Stimulated activated CD4-positive, alpha-beta T cell treated with anti-CD3 and anti-CD28 coated beads, Interleukin-1b, Interleukin-23, amount 100 ng/mL, for 4 hours (primary cell): ENCODE results near the gene SUPT5H.
"Not testable (repeated sequence)": the region's sequence is repeated elsewhere in the genome, so short reads cannot be mapped to it uniquely, and the experiment has no call there.

Experiments
- DNase-seq, 2 donors: peaks; one replicate each; pipeline ENCODE4 v3.0.0-alpha.2; 2020; ENCODE audit warnings: low read depth in 2 of 2

Gene SUPT5H

DNA sequence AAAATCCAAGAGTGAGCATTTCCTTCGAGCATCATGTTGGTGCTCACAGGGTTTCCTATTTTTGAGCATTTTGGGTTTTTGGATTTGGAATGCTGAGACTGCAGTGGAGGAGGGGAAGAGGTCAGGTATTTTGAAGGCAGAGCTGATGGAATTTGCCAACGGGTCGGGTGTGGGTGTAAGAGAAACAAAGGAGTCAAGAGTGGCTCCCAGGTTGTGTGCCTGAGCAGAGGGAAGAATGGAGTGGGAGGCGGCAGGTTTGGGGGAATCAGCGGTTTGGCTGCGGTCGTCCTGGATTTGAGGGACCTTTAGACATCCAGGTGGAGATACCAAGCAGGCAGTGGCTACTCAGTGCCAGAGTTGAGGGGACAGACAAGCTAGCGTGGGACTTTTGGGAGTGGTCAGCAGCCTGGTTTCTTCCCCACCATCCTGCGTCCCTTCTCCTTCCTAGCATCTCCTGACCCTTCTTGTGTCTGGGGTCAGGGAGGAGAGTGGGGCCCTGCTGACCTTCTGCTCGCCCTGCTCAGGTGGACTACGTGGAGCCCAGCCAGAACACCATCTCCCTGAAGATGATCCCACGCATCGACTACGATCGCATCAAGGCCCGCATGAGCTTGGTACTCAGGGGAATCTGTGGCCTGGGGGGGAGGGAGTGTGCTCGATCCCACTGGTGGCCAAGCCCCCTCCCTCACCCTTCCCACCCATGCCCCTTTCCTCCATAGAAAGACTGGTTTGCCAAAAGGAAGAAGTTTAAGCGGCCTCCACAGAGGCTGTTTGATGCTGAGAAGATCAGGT, 20.8 kb downstream of the SUPT5H start:
- no peak for DNase-seq

DNA sequence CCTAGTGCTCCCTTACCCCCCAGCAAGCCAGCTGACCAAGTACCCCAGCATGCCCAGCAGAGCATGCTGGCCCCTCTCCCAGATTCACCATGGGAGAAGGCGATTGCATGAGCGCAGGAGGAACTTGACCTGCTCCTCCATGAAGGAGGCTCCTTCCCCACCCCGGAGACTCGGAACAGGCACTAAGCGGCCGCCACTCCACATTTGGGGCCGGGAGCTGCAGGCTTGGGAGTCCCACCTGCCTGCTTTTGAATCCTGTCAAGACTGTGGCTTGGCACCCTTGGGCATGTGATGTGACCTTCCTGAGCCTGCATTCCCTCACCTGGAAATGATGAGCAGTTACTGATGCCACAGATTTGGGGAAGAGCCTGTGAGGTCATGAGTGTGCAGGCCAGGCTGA, 22.6 kb downstream of the SUPT5H start:
- DNase-seq = no peak

DNA sequence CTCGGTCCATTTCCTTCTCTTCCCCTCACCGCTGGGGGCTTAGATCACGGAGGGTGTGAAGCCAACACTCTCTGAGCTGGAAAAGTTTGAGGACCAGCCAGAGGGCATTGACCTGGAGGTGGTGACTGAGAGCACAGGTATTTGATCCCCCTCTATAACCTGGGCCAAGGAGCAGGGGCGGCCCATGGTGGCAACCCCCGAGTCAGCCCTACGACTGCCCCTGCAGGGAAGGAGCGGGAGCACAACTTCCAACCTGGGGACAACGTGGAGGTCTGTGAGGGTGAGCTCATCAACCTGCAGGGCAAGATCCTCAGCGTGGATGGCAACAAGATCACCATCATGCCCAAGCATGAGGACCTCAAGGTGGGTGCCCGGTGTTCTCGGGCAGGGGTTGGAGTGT, 23.7 kb downstream of the SUPT5H start:
- no peak for DNase-seq

DNA sequence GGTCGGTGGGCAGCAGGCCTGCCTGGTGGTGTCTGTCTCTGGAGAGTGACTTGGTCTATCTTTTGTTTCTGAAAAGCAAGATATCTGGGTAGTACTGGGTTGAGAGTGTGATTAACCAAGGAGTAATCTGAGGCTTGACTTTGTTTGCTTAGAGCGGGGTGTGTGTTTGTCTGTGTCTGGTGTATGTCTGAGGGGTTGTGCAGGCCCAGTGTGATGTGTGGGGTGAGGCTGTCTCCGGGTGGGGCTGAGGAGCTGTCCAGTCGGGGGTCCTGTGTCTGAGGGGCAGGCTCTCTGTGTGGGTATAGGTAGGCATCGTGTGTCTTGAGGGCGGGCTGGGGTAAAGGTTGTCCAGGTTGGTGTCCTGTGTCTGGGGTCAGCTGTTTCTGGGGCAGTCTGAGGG, 24.2 kb downstream of the SUPT5H start:
- DNase-seq = no peak

DNA sequence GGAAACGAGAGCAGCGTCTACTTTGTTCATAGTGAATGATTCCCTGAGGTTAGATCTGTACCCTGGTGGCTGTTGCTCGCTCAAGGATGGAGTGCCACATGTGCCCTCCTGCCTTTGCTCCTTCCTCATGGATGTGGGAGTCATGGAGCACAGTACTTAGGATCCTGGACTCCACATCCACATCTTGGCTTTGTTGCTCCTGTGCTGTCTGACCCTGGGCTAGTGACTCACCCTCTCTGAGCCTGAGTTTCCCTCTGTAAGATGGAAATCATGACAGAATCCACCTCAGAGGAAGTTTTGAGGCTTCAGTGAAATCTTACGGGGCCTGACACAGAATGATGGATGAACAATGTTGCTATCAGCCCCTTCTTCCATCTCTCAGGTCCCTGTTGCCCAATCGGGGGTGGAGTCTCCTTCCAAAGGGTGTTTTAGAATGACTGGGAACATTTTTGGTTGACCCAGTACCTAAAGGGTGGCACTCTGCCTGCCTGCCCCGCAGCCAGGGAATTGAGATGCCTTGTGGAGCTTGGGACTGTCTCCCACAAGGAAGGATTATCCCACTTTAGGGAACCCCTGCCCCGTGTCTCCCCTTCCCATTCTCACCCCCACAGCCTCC, 25.4 kb downstream of the SUPT5H start:
- DNase-seq = no peak

DNA sequence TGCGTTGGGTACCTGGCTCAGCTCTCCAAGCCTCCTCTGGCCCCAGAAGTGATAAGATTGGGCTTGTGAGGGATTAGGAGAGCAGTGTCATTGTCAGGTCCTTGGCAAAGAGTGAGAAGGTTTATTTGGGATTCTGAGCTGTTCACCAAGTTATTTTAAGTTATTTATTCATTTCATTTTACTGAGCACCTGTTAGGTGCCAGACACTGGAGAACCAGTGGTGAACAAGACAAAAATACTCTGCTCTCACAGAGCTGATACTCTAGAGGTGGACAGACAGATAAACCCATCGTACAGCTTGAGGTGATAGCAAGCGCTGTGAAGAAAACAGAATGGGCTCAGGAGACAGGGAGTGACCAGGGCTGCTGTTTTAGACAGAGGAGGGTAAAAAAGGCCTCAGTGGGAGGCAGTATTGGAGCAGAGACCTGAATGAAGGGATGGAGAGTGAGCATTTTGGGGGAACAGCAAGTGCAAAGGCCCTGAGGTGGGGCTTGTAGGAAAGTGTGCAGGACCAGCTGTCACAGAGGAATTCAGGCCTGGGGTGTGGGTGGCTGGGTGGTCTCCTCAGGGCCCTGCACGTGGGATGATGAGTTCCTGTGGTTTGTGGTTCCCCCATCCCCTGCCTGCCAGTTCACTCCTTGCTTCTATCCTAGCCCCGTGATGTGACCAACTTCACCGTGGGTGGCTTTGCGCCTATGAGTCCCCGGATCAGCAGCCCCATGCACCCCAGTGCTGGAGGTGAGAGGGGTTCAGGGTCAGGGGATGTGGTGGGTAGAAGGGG, 26.6 kb downstream of the SUPT5H start:
- no peak for DNase-seq

DNA sequence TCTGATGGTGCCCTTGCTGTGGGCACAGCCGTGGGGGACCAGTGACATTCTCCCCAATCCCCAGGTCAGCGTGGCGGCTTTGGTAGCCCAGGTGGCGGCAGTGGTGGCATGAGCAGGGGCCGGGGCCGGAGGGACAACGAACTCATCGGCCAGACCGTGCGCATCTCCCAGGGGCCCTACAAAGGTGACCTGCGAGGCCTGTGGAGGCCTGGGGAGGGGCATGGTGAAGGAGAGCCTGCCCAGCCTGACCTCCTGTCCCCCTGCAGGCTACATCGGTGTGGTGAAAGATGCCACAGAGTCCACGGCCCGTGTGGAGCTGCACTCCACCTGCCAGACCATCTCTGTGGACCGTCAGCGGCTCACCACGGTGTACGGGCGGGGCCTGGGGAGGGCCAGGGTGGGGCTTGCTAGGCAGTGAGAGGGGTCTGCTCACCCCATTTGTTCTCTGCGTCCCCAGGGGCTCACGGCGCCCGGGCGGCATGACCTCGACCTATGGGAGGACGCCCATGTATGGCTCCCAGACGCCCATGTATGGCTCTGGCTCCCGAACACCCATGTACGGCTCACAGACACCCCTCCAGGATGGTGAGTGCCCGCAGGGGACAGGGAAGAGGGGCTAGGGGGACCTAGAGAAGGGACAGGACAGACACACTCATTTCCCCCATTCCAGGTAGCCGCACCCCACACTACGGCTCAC, 27.5 kb downstream of the SUPT5H start:
- no peak for DNase-seq

DNA sequence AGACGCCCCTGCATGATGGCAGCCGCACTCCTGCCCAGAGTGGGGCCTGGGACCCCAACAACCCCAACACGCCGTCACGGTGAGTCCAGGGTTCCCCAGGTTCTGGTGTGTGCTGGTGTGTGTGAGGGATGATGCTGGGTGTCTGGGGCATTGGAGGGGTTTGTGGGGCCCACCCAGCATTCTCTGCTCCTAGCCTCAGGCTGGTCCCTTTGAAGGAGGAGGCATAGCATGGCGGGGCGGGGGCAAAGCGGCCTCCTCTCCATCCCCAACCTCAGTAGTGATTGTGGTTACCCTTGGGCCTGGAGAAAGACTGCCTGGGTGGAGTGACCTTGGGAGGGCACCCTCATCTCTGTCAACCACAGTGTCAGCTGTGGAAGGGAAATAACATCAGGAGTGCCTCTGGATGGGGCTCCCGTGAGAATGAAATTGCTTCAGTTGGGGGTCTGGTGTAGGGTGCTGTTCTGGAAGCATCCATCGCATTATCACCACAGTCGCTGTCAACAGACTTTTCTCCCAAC, 28.1 kb downstream of the SUPT5H start:
- no peak for DNase-seq

DNA sequence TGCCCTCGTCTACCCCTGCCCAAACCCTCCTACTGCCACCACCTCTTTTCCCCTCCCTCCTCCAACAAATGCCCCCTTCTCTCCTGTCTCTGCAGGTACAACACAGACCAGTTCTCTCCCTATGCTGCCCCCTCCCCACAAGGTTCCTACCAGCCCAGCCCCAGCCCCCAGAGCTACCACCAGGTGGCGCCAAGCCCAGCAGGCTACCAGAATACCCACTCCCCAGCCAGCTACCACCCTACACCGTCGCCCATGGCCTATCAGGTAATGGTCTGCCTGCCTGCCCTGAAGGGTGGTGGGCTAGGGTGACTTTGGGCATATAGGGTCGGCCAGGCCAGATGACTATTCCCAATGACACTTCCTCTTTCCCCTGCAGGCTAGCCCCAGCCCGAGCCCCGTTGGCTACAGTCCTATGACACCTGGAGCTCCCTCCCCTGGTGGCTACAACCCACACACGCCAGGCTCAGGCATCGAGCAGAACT, 28.8 kb downstream of the SUPT5H start:
- DNase-seq = peak; percentile 76 to 77

DNA sequence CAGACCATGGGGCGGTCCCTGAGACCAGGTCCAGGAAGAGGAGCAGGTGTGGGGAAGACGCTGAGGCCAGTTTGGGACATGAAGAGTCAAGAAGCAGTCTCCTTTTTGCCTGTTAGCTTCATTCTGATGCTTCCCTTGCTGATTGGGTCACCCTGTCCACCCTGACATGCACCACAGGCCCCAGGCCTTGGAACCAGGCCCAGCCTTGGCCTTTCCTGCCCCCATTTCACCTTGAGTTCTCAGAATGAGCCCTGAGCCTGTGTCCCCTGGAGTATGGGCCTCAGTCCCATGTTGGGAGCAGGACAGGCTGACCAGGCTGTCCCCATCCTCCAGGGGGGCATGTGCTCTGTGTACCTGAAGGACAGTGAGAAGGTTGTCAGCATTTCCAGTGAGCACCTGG, 30.4 kb downstream of the SUPT5H start:
- DNase-seq = no peak

DNA sequence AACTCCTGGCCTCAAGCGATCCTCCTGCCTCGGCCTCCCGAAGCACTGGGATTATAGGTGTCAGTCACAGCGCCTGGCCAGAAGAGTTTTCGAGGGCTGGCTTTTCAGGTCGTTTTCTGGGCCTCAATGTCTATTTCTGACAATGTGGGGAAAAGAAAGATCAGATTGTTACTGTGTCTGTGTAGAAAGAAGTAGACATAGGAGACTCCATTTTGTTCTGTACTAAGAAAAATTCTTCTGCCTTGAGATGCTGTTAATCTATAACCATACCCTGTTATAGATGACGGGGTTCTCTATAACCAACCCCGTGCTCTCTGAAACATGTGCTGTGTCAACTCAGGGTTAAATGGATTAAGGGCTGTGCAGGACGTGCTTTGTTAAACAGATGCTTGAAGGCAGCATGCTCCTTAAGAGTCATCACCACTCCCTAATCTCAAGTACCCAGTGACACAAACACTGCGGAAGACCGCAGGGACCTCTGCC, 34.0 kb downstream of the SUPT5H start:
- DNase-seq = not testable (repeated sequence)

DNA sequence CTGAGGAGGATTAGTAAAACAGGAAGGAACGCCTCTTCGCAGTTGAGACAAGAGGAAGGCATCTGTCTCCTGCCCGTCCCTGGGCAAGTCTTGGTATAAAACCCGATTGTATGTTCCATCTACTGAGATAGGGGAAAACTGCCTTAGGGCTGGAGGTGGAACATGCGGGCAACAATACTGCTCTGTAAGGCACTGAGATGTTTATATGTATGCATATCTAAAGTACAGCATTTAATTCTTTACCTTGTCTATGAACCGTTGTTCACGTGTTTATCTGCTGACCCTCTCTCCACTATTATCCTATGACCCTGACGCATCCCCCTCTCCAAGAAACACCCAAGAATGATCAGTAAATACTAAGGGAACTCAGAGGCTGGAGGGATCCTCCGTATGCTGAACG, 34.5 kb downstream of the SUPT5H start:
- no peak for DNase-seq

DNA sequence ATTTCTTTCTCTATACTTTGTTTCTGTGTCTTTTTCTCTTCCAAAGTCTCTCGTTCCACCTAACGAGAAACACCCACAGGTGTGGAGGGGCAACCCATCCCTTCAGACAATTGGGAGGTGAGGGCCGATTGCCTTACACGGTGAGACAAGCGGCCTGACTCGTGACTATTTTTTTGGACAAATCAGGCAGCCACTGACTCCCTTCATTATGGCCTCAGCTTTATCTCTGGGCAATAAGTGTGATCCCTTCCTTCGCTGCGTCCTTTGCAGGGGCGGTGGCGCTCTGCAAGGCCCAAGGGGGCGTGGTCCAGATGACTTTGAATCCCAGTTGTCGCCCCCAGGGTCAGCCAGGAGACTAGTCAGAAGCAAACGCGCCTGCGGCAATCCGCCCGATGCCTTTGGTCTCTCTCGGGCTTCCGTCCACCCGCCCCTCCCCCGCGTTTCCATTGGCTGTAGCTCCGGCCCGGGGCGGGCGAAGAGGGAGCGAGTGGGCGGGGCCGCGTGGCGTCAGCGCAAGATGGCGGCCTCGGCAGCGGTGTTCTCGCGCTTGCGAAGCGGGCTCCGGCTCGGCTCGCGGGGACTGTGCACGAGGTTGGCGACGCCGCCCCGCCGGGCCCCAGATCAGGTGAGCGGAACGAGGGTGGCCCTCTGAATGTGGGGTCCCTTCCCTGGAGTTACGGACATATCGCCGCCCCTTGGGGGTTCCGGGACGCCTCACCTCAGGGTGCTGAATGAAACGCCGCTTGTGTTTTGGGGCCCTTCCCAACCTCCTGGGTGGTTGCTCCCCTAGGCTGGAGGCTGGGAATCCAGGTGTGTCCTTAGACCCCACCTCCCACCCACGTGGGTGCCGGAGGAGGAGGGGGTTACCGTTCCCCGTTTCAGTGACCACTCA, 35.2 kb downstream of the SUPT5H start, which contains the start of gene TIMM50:
TIMM50 (plus strand) TSS at position 502 of the 892 bp plus-strand sequence; CDS start at position 518, 16 bp downstream.
- peak; percentile 96 to 99 for DNase-seq

DNA sequence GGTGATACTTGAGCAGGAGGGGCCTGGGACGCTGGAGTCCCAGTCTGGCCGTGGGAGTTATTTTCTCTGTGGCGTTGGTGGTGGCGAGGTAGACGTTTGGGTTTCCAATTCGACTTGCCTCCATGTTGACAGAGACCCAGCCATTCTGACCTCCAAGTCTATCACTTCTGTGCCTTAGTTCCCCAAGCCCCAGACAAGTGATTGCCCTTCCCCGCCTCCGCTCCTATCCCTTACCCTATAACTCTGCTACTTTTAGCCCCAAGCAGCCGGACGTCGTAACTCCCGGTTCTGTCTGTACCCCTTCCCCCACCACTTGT, 35.8 kb downstream of the SUPT5H start:
- no peak for DNase-seq

DNA sequence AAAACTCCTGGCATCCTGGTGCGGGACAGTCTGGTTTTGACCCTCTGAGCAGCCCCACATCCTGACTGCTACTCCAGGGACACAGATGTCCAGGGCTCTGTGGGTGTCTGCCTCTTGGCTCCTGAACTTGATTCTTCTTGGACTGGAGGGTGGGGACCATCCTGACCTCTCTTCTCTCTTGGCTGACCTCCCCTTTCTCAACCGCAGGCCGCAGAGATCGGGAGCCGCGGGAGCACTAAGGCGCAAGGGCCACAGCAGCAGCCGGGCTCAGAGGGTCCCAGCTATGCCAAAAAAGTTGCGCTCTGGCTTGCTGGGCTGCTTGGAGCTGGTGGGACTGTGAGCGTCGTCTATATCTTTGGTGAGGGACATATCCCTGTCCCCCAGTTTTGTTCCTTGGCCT, 36.3 kb downstream of the SUPT5H start:
- no peak for DNase-seq

DNA sequence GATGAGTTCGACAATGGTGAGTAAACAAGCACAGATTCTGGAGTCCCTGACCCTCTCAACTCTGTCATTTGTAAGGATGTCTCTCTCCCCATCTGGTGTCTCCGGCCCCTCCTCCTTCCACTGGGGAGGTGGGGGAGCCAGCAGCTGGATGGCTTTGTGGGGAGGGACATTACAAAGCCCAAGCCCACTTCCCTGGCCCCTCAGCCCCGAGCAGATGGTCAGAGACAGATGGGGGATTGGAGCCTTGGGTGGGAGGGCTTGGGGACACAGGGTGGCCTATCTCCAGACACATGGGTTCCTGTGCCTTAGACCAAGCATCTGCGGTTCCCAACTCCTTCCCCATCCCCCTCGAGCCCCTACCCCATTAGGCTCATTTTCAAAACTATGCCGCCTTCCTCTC, 37.8 kb downstream of the SUPT5H start:
- DNase-seq = no peak

DNA sequence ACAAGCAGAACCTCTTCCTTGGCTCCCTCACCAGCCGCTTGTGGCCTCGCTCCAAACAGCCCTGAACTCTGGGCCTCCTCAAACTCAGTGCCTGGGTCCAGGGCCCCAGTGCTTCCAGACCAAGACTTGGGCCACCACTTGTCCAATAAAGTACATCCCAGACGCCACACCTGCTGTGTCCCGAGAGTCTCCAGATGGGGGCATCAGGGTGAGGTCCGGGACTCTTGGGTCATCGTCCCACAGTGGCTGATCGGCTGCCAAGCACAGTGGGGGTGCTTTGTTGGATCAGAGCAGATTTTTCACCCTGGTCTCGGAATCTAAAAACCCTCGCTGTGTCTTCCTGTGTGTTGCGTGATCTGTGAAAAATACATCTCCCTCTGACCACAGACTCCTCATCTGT, 44.4 kb downstream of the SUPT5H start:
- no peak for DNase-seq

DNA sequence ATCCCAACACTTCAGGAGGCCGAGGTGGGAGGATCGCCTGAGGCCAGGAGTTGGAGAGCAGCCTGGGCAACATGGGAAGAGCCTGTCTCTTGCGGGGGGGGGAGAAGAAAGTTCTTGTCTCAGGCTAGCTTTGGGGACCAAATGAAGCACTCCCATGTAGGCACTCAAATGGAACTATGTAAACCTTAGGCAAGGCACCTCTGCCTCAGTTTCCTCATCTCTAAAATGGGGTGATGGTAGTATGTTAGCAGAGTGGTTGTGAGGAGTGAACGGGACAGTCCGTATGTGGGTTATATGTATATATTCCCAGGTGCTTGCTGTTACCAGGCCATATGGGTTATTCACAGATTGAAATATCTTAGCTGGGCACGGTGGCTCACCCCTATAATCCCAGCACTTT, 46.8 kb downstream of the SUPT5H start:
- no peak for DNase-seq

DNA sequence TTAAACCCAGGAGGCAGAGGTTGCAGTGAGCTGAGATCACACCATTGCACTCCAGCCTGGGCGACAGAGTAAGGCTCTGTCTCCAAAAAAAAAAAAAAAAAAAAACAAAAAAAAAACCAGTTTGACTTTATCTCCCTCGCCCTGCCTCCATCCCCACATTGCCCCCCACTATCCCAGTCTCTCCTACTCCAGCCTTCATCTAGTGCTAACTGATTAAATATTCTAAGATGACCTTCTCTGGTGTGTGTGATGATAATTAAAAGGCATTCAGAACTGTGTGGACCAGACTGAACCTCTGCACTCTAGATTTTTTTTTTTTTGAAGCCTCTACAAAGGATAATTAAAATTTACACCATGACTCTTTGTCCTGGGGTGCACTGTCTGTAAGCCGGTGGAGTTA, 47.4 kb downstream of the SUPT5H start:
- no peak for DNase-seq

DNA sequence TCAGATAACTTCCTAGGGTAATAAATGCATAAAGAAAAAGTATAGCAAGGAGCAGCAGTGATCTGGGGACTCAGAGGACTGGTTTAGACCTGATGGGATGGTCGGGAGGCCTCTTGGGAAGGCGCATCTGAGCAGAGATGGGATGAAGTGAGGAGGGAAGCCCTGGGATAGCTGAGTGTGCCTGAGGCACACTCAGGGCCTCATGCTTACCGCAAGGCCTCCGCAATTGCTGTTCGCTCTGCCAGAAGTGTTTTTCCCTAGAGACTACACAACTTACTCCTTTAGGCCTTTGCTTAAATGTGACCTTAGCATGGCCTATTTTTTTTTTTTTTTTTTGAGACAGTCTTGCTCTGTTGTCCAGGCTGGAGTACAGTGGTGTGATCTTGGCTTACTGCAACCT, 49.3 kb downstream of the SUPT5H start:
- DNase-seq = no peak

DNA sequence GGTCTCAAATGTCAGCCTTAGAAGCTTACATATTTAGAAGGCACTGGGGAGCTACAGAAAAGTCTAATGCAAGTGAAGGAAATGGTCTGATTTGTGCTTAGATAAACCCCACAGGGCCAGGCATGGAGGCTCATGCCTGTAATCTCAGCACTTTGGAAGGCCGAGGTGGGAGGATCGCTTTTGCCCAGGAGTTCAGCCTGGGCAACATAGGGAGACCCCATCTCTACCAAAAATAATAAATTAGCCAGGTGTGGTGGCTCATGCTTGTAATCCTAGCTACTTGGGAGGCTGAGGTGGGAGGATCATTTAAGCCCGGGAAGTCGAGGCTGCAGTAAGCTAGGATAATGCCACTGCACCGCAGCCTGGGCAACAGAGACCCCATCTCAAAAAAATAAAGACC, 50.7 kb downstream of the SUPT5H start:
- no peak for DNase-seq
